OCI-LY1 (cell line): ENCODE results near the gene VCPKMT.

Experiments used
- H2AFZ ChIP-seq: fragments of 200-600 bp; sonication (generic), shearing (Covaris generic); 2 replicates; pipeline ENCODE4 v1.6.0; 2014; ENCODE audit warnings: antibody characterized with exemption, mild to moderate bottlenecking, low read length
- H3F3A ChIP-seq: fragments of 200-600 bp; sonication (generic), shearing (Covaris generic); 2 replicates; pipeline ENCODE4 v1.6.0; 2014; ENCODE audit warnings: mild to moderate bottlenecking, antibody characterized with exemption, low read length, moderate library complexity; ENCODE audit not compliant: insufficient read depth
- H3K27ac ChIP-seq: fragments of 200-600 bp; sonication (generic); 2 replicates; pipeline ENCODE4 v1.5.1; 2014; ENCODE audit warnings: low read length, mixed run types, mild to moderate bottlenecking, low read depth; ENCODE audit not compliant: poor library complexity, severe bottlenecking
- H3K27me3 ChIP-seq: fragments of 200-600 bp; sonication (generic); 2 replicates; pipeline ENCODE4 v1.6.0; 2014; ENCODE audit warnings: antibody characterized with exemption, mild to moderate bottlenecking, low read length, moderate library complexity; ENCODE audit not compliant: insufficient read depth
- H3K36me3 ChIP-seq: fragments of 200-600 bp; sonication (generic); 2 replicates; pipeline ENCODE4 v1.6.1; 2014; ENCODE audit warnings: mild to moderate bottlenecking, antibody characterized with exemption, low read length, moderate library complexity, mixed read lengths; ENCODE audit not compliant: insufficient read depth
- H3K4me1 ChIP-seq: fragments of 200-600 bp; sonication (generic); 2 replicates; pipeline ENCODE4 v1.5.1; 2014; ENCODE audit warnings: mild to moderate bottlenecking, low read length, moderate library complexity; ENCODE audit not compliant: insufficient read depth, severe bottlenecking
- H3K4me2 ChIP-seq: fragments of 200-600 bp; sonication (generic), shearing (Covaris generic); 2 replicates; pipeline ENCODE4 v1.6.1; 2014; ENCODE audit warnings: low read length
- H3K4me3 ChIP-seq: fragments of 200-600 bp; sonication (generic); 2 replicates; pipeline ENCODE4 v1.5.1; 2014; ENCODE audit warnings: low read length, low read depth, mild to moderate bottlenecking, mixed read lengths; ENCODE audit not compliant: poor library complexity, severe bottlenecking
- H3K79me2 ChIP-seq: fragments of 200-600 bp; shearing (Covaris generic); 2 replicates; pipeline ENCODE4 v1.6.1; 2016; ENCODE audit warnings: mixed run types, low read length, mixed read lengths; ENCODE audit not compliant: insufficient read depth
- H3K9ac ChIP-seq: fragments of 200-600 bp; sonication (generic), shearing (Covaris generic); 2 replicates; pipeline ENCODE4 v1.6.1; 2014; ENCODE audit warnings: mild to moderate bottlenecking, low read length, mixed read lengths
- H3K9me2 ChIP-seq: fragments of 200-600 bp; sonication (generic), shearing (Covaris generic); 2 replicates; pipeline ENCODE4 v1.6.1; 2014; ENCODE audit warnings: low read depth, mild to moderate bottlenecking, low read length, mixed read lengths
- H3K9me3 ChIP-seq: fragments of 200-600 bp; shearing (Covaris generic); 2 replicates; pipeline ENCODE4 v1.6.1; 2014; ENCODE audit warnings: low read length, mixed read lengths
- H4K20me1 ChIP-seq: fragments of 200-600 bp; sonication (generic), shearing (Covaris generic); 2 replicates; pipeline ENCODE4 v1.6.0; 2016; ENCODE audit warnings: mild to moderate bottlenecking, low read length; ENCODE audit not compliant: insufficient read depth
- CTCF ChIP-seq: fragments of 200-600 bp; sonication (generic), shearing (Covaris generic); IDR thresholded peaks from 2 replicates; pipeline ENCODE4 v1.5.1; 2017; ENCODE audit warnings: mild to moderate bottlenecking, antibody characterized with exemption, low read length, moderate library complexity, mixed read lengths
- EZH2 ChIP-seq: fragments of 200-600 bp; sonication (generic), shearing (Covaris generic); IDR thresholded peaks from 2 replicates; pipeline ENCODE4 v1.8.0; 2017; ENCODE audit warnings: borderline replicate concordance, mixed run types, mild to moderate bottlenecking, antibody characterized with exemption, low read length, moderate library complexity, mixed read lengths

The VCPKMT gene

GRCh38 chr14:50065583-50065982 is 50.8 kb downstream of the VCPKMT start:
- Histone ChIP-seq H3K27me3 (no peaks in the 10 kb centered on the region), H3K4me3 (no peak overlapping the region), H3K9me2 (no peaks in the 10 kb centered on the region), H3K79me2 (no peaks in the 10 kb centered on the region), H3K9me3 (no peaks in the 10 kb centered on the region), H3K4me2 (no peak overlapping the region), H2AFZ (no peak overlapping the region), H3K4me1 (peaks cover 43% of the 10 kb centered on the region), H3K27ac (no peak overlapping the region), H3K36me3 (no peaks in the 10 kb centered on the region), H3F3A (no peaks in the 10 kb centered on the region; the same call in 1 of the 2 replicates), H4K20me1 (no peaks in the 10 kb centered on the region), H3K9ac (no peak overlapping the region)
- TF ChIP-seq EZH2 (no peak), CTCF (no peak)

GRCh38 chr14:50064993-50065392 is 51.4 kb downstream of the VCPKMT start:
- Histone ChIP-seq H3K9me3 (no peaks in the 10 kb centered on the region), H2AFZ (no peak overlapping the region), H3K4me2 (peak overlapping the region; percentile 19; the same call in 1 of the 2 replicates), H3K79me2 (no peaks in the 10 kb centered on the region), H3K9me2 (no peaks in the 10 kb centered on the region), H3K27ac (no peak overlapping the region), H3K36me3 (no peaks in the 10 kb centered on the region), H3K4me3 (no peak overlapping the region), H3K4me1 (peaks cover 43% of the 10 kb centered on the region), H3K9ac (no peak overlapping the region), H3F3A (no peaks in the 10 kb centered on the region; the same call in 1 of the 2 replicates), H4K20me1 (no peaks in the 10 kb centered on the region), H3K27me3 (no peaks in the 10 kb centered on the region)
- TF ChIP-seq EZH2 (no peak), CTCF (no peak)

GRCh38 chr14:50063876-50064420 is 52.4 kb downstream of the VCPKMT start:
- Histone ChIP-seq H3K36me3 (no peaks in the 10 kb centered on the region), H4K20me1 (no peaks in the 10 kb centered on the region), H3K9me3 (no peaks in the 10 kb centered on the region), H2AFZ (no peak overlapping the region), H3K9me2 (no peaks in the 10 kb centered on the region), H3K79me2 (no peaks in the 10 kb centered on the region), H3K27ac (peak overlapping the region; percentile 95), H3F3A (no peaks in the 10 kb centered on the region; the same call in 1 of the 2 replicates), H3K4me1 (peaks cover 43% of the 10 kb centered on the region), H3K4me2 (no peak overlapping the region), H3K27me3 (no peaks in the 10 kb centered on the region), H3K4me3 (no peak overlapping the region), H3K9ac (no peak overlapping the region)
- TF ChIP-seq CTCF (no peak), EZH2 (no peak)
